Measurements from ENCODE around the gene PRKG1. TPM values are rescaled to one million over a fixed set of nuclear protein-coding genes. Genes with fewer than 3 reads are reported as not detected.

The PRKG1 gene
- total RNA-seq, 2 donors from 2014 or later, result 145 to 381 TPM

DNA sequence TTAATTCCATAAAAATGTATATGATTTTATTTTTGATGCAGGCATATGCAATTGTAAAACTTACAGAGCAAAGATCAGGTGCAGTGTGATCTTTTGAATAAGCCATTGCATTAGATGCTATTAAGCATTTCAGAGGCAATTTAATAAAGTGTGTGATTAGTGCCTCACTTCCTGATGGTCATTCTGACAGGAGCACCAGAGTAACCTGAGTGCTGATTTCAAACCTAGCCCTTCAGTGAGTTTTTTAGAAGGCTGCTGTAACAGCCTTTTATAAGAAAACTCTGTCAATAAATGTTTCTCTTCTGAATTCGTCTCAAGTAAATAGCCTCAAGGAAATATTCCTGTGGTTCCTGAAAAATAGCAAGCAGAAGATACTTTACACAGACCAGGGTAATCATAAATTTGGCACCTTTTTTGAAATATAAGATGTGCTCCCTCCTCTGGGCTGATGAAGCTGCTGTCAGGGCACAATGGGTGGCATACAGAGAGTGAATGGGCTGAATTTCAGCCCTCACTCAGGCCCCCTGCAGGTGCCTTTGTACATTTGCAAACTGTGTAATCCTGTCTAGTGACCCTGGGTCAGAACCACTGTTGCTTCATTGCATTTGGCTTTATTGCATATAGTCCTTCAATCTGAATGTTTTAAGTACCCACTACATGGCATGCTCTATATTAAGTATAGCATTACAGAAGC lies 818.8 kb downstream of the PRKG1 start:
- Histone ChIP-seq H3K27me3 (replicated peaks; ENCODE audit: insufficient read depth) (no peaks in the 10 kb centered on the region), H3K27ac (peak overlapping the region; percentile 75 to 76), H3K36me3 (no peaks in the 10 kb centered on the region), H3K4me3 (no peak overlapping the region), H3K9me3 (no peaks in the 10 kb centered on the region), H3K4me1 (ENCODE audit: control insufficient read depth in 1 of 2, low read depth in 2 of 2) (peaks cover 39 to 61% of the 10 kb centered on the region in 2 donors)
- DNase-seq (ENCODE audit: low spot score), result no peak
- TF ChIP-seq, protein P1, sequence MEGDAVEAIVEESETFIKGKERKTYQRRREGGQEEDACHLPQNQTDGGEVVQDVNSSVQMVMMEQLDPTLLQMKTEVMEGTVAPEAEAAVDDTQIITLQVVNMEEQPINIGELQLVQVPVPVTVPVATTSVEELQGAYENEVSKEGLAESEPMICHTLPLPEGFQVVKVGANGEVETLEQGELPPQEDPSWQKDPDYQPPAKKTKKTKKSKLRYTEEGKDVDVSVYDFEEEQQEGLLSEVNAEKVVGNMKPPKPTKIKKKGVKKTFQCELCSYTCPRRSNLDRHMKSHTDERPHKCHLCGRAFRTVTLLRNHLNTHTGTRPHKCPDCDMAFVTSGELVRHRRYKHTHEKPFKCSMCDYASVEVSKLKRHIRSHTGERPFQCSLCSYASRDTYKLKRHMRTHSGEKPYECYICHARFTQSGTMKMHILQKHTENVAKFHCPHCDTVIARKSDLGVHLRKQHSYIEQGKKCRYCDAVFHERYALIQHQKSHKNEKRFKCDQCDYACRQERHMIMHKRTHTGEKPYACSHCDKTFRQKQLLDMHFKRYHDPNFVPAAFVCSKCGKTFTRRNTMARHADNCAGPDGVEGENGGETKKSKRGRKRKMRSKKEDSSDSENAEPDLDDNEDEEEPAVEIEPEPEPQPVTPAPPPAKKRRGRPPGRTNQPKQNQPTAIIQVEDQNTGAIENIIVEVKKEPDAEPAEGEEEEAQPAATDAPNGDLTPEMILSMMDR (IDR thresholded peaks at IDR 0.05), result no peak
- no peak for ATAC-seq (ENCODE audit: insufficient number of reproducible peaks, low FRiP score, low read depth)

DNA sequence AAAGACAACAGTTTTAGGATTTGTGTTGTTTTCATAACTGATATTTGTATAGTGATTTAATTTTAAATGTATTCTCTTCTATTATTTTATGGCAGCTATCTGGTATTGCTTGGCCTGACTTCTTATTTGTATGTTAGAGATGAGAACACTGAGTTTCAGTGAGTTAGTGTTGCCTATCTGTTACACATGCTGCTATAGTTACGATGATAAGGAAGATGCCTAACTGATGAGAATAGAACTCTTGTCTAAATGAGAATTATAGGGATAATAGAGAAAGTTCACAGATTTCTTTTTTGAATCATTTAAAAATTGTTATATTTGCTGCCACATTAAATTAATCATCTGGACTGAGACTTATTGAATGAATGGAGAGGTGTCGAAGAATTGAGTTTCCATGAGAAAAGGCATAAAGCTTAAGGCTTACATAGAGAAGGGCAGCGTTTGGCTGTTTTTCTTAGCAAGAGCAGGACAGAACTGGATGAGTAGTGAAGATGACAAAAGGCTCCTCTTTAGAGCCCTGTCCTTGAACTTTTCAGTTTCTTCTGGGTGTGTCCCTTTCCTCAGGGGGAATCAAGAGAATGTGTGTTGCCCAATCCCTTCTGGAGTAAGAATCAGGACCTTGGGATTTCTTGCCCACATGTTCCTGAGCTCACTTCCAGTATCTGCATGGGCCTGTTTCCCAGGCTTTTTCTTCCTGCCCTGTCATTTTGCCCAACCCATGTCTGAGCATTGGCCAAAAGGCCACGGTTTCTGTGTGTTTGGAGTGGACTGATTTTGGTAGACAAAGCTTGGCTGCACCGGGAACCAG lies 820.7 kb downstream of the PRKG1 start:
- peaks cover 36 to 53% of the 10 kb centered on the region in 2 donors for H3K4me1 ChIP-seq (ENCODE audit: control insufficient read depth in 1 of 2, low read depth in 2 of 2)
- TF ChIP-seq, protein P1 (IDR thresholded peaks at IDR 0.05), result no peak
- peak; percentile 41 for DNase-seq (ENCODE audit: low spot score)
- H3K27me3 ChIP-seq (replicated peaks; ENCODE audit: insufficient read depth), result no peaks in the 10 kb centered on the region
- no peak overlapping the region for H3K4me3 ChIP-seq
- peak; percentile 70 for ATAC-seq (ENCODE audit: insufficient number of reproducible peaks, low FRiP score, low read depth)
- H3K36me3 ChIP-seq, result no peaks in the 10 kb centered on the region
- H3K27ac ChIP-seq, result peak overlapping the region; percentile 75 to 76
- H3K9me3 ChIP-seq, result no peaks in the 10 kb centered on the region

DNA sequence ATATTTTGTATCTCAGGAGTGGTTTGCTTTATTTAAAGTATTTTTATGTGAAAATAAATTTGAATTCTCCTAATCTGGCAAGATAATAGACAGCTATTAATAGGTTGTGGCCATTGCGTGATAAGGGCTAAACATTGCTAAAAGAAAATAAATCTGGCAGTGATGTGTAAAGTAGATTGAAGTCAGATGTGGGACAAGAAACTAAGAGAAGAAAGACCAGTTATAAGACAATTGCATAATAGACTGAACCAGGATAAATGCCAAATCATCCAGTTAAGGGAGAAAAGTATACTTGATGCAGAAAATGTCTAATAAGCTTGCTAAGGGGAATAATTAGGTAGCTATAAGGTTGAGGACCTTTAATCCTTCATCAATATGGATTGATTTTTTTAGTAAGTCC lies 822.6 kb downstream of the PRKG1 start:
- ATAC-seq (ENCODE audit: insufficient number of reproducible peaks, low FRiP score, low read depth) (peak; percentile 23), DNase-seq (ENCODE audit: low spot score) (no peak)
- no peak overlapping the region for H3K4me3 ChIP-seq
- no peaks in the 10 kb centered on the region for H3K27me3 ChIP-seq (replicated peaks; ENCODE audit: insufficient read depth)
- peaks cover 36 to 53% of the 10 kb centered on the region in 2 donors for H3K4me1 ChIP-seq (ENCODE audit: control insufficient read depth in 1 of 2, low read depth in 2 of 2)
- peak overlapping the region; percentile 75 to 76 for H3K27ac ChIP-seq
- H3K36me3 ChIP-seq, result no peaks in the 10 kb centered on the region
- TF ChIP-seq, protein P1 (IDR thresholded peaks at IDR 0.05), result no peak
- no peaks in the 10 kb centered on the region for H3K9me3 ChIP-seq

DNA sequence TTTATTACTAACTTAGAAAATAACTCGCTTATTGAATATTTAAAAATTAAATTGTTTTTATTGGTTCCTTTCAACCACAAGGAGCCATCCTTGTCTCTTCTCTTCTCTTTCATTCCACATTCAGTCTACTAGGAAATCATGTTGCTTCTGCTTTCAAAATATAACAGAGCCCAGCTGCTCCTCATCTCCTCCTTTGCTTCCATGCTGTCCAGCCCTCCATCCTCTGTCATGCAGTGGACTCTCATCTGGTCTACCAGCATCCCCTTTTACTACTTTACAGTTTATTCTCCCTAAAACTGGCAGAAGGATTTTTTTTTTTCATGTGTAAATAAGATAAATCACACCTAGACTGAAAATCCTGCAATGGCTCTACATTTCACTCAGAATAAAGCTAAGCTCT lies 823.3 kb downstream of the PRKG1 start:
- no peak for DNase-seq (ENCODE audit: low spot score)
- no peak for ATAC-seq (ENCODE audit: insufficient number of reproducible peaks, low FRiP score, low read depth)
- TF ChIP-seq, protein P1 (IDR thresholded peaks at IDR 0.05), result no peak
- peak overlapping the region; percentile 57 to 76 for H3K27ac ChIP-seq
- H3K36me3 ChIP-seq, result no peaks in the 10 kb centered on the region
- H3K9me3 ChIP-seq, result no peaks in the 10 kb centered on the region
- no peak overlapping the region for H3K4me3 ChIP-seq
- peaks cover 36 to 53% of the 10 kb centered on the region in 2 donors for H3K4me1 ChIP-seq (ENCODE audit: control insufficient read depth in 1 of 2, low read depth in 2 of 2)
- no peaks in the 10 kb centered on the region for H3K27me3 ChIP-seq (replicated peaks; ENCODE audit: insufficient read depth)

DNA sequence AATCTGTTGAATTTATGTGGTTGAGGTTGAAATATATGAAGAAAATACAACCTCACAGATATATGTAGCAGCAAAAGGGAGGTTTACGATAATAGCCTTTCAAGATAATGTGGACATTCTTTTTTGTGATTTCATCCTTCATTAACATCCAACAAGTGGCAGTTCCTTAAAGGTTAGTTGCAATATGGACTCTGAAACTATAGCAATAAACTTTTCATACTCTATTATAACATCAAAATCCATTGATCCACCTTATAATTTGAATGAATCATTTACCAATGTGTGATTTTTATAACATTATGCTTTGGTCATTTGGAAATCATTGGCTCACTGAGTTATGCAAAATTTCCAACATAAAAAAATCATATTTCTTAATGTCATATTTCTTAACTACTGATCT lies 825.9 kb downstream of the PRKG1 start:
- no peak for DNase-seq (ENCODE audit: low spot score)
- H3K4me1 ChIP-seq (ENCODE audit: control insufficient read depth in 1 of 2, low read depth in 2 of 2), result peaks cover 17 to 29% of the 10 kb centered on the region in 2 donors
- H3K27me3 ChIP-seq (replicated peaks; ENCODE audit: insufficient read depth), result no peaks in the 10 kb centered on the region
- no peaks in the 10 kb centered on the region for H3K36me3 ChIP-seq
- H3K4me3 ChIP-seq, result no peak overlapping the region
- no peak for ATAC-seq (ENCODE audit: insufficient number of reproducible peaks, low FRiP score, low read depth)
- TF ChIP-seq, protein P1 (IDR thresholded peaks at IDR 0.05), result no peak
- H3K9me3 ChIP-seq, result no peaks in the 10 kb centered on the region
- peak overlapping the region in 1 of 2 donors; percentile 5 for H3K27ac ChIP-seq

Measured in thoracic aorta (tissue), 2 donors.